AG04450 (cell line): ENCODE results near the gene BICD2. TPM values are rescaled to one million over a fixed set of nuclear protein-coding genes. Genes with fewer than 3 reads are reported as not detected.

Source experiments
- CTCF ChIA-PET: fragments of 300-600, 350-600 bp; formaldehyde crosslinking; extraction: SDS; loops from one replicate; lab custom pipeline; 2022; ENCODE audit warnings: antibody characterized with exemption, inconsistent platforms; lab: Charles Lee
- POLR2A ChIA-PET: fragments of 350-600 bp; formaldehyde crosslinking; extraction: SDS; loops from one replicate; lab custom pipeline; 2021; ENCODE audit warnings: antibody characterized with exemption, inconsistent platforms; lab: Yijun Ruan, JAX
- DNase-seq: peaks from one replicate; pipeline ENCODE4 v3.0.0-alpha.2; 2011; ENCODE audit warnings: low read depth, low spot score
- H3K27ac ChIP-seq: one replicate; pipeline ENCODE4 v1.5.1; 2012; ENCODE audit warnings: low read depth, low read length, control low read depth
- H3K27me3 ChIP-seq: one replicate; pipeline ENCODE4 v1.6.0; 2012; ENCODE audit warnings: low read length; ENCODE audit not compliant: control insufficient read depth, insufficient read depth
- H3K4me3 ChIP-seq: 2 replicates; pipeline ENCODE4 v1.5.1; 2011; ENCODE audit warnings: mild to moderate bottlenecking, low read depth, low read length, control low read depth
- H3K9me3 ChIP-seq: 2 replicates; pipeline ENCODE4 v1.5.1; 2012; ENCODE audit warnings: low read length; ENCODE audit not compliant: control insufficient read depth, insufficient read depth
- CTCF ChIP-seq: IDR thresholded peaks from 2 replicates; pipeline ENCODE4 v1.5.1; 2011; ENCODE audit warnings: low read depth, low read length, control low read depth, inconsistent platforms
- polyA plus RNA-seq: library from polyadenylated mRNA; depleted of rRNA; stranded (reverse); fragments of >200 nt; gene quantifications from 2 replicates; pipeline ENCODE4 v1.2.3, GENCODE V29; 2011

Gene BICD2
- polyA plus RNA-seq, 1 experiment = 11.2 TPM

DNA sequence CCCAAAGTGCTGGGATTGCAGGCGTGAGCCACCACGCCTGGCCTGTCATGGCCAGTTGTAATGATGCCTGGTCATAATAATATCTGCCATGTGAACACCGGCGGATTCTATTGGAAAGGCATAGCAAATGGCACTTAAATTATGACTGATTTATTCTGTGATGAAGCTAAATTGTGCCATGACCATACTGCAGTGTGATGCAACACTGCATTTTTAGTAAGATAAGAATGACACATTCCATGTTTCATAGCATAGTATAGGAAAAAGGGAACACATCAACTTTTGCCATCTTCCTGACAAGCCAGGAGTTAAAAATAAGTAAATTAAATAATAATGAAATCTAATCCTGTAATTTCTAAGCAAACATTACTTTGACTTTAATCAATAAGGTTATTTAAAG, 30.4 kb upstream of the BICD2 start:
- TF ChIP-seq CTCF = no peak
- no peak for DNase-seq
- CTCF ChIA-PET = interaction anchor here (9.4 kb wide), 1 partner anchor 79 kb away, joined by 159 read pairs; no protein-coding TSS in a partner anchor
- Histone ChIP-seq H3K27ac (no peak overlapping the region), H3K4me3 (no peak overlapping the region), H3K9me3 (peaks cover 3% of the 10 kb centered on the region; the same call in 1 of the 2 replicates), H3K27me3 (peaks cover 46% of the 10 kb centered on the region)
- POLR2A ChIA-PET = no interaction called here

DNA sequence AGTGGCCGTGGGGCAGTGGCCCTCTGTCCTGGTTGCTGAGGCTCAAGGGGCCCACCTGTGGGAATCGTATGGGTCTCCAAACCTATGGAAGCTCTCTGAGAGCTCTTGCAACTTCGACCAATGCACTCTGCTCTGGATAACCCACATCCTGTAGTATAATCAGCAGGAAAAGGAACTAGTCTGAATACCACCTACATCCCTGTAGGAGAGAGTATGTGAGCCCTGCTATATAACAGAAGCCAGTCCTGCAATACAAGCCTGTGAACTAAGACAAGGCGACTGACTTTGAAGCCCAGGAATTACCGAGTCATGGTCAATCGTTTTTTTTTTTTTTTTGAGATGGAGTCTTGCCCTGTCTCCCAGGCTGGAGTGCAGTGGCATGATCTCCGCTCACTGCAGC, 29.8 kb upstream of the BICD2 start:
- POLR2A ChIA-PET = no interaction called here
- Histone ChIP-seq H3K4me3 (no peak overlapping the region), H3K9me3 (peaks cover 3% of the 10 kb centered on the region; the same call in 1 of the 2 replicates), H3K27me3 (peaks cover 44% of the 10 kb centered on the region), H3K27ac (no peak overlapping the region)
- CTCF ChIA-PET = interaction anchor here (9.4 kb wide), 1 partner anchor 78 kb away, joined by 159 read pairs; no protein-coding TSS in a partner anchor
- DNase-seq = no peak
- TF ChIP-seq CTCF = no peak

DNA sequence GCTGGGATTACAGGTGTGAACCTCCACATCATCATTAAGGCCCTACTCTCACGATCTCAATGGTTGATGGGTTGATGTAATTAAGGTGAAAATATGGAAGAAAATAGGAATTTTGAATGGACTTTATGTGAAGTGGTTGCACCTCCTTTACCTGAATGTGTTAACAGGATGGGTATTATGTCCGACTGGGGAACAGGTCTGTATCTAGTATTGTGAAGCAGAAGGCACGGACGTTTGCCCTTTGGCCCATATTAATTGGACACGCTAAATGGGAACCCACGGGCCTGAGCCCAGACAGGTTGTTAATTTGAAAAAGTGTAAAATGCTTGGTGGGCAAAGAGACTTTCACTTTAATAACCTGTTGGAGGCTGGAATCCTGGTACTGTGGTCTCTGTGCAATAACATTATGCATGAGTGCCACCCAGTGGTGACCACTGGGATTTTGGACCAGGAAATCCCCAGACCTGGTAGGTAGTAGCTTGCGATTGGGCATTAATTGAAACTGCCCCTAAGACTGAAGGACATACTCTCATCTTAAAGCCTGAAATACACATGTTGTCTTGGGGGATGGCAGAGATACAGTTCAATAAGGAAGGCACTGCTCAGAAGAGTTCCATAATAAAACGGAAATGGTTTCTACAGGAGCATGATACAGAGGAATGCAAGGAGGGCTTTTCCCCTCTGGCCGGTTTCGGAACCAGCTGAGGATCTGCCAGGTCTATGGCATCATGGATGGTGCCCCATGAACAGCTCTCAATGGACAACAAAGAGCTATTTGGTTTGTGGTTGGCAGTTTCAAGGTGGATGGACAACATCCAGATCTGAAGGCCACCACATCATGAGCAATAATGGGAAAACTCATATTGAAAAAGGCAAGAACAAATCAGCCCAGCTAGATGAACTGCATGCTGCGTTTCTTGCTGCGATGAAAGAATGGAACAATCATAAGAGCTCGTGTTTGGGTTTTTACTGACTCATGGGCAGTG, 26.2 kb upstream of the BICD2 start:
- H3K27me3 ChIP-seq = peaks cover 24% of the 10 kb centered on the region
- CTCF ChIA-PET = interaction anchor here (0.6 to 9.4 kb wide), 29 partner anchors 8 to 462 kb away, joined by 3 to 159 read pairs (median 5); partner anchors contain the start of gene IPPK
- no peaks in the 10 kb centered on the region for H3K9me3 ChIP-seq
- DNase-seq = peak; percentile 48
- no peak overlapping the region for H3K4me3 ChIP-seq
- TF ChIP-seq CTCF = peak; percentile 82
- no peak overlapping the region for H3K27ac ChIP-seq
- POLR2A ChIA-PET = no interaction called here

GRCh38 chr9:92786298-92786697, 21.7 kb upstream of the BICD2 start:
- TF ChIP-seq CTCF = no peak
- Histone ChIP-seq H3K27me3 (peaks cover 17% of the 10 kb centered on the region), H3K27ac (no peak overlapping the region), H3K9me3 (peaks cover 3% of the 10 kb centered on the region; the same call in 1 of the 2 replicates), H3K4me3 (no peak overlapping the region)
- ChIA-PET CTCF (interaction anchor here (9.4 kb wide), 1 partner anchor 70 kb away, joined by 159 read pairs; no protein-coding TSS in a partner anchor), POLR2A (no interaction called here)
- no peak for DNase-seq
